Stimulated activated effector memory CD8-positive, alpha-beta T cell treated with anti-CD3 and anti-CD28 coated beads, Interleukin-12 subunit alpha, Interleukin-12 subunit beta, amount 100 ng/mL, for 72 hours (primary cell): ENCODE measurements around the gene GREB1L.

Source experiments
- ATAC-seq: fragments of 150-1000 bp; cut with Tn5 transposase; 2 replicates; pipeline ENCODE4 v1.10.0; 2021
- DNase-seq, 2 donors: peaks; one replicate each; pipeline ENCODE4 v3.0.0; 2021 to 2022; ENCODE audit warnings: low spot score in 2 of 2
- H3K27ac Mint-ChIP-seq: one replicate; pipeline ENCODE4 v1.8.0; 2022; ENCODE audit warnings: mild to moderate bottlenecking, mixed read lengths
- H3K36me3 Mint-ChIP-seq: one replicate; pipeline ENCODE4 v1.8.0; 2022; ENCODE audit warnings: mild to moderate bottlenecking, mixed read lengths
- H3K4me1 Mint-ChIP-seq: one replicate; pipeline ENCODE4 v1.8.0; 2022; ENCODE audit warnings: mixed read lengths
- H3K4me3 Mint-ChIP-seq: one replicate; pipeline ENCODE4 v1.8.0; 2022; ENCODE audit warnings: mild to moderate bottlenecking, mixed read lengths
- H3K9me3 Mint-ChIP-seq: one replicate; pipeline ENCODE4 v1.8.0; 2022; ENCODE audit warnings: mixed read lengths

Gene GREB1L

DNA sequence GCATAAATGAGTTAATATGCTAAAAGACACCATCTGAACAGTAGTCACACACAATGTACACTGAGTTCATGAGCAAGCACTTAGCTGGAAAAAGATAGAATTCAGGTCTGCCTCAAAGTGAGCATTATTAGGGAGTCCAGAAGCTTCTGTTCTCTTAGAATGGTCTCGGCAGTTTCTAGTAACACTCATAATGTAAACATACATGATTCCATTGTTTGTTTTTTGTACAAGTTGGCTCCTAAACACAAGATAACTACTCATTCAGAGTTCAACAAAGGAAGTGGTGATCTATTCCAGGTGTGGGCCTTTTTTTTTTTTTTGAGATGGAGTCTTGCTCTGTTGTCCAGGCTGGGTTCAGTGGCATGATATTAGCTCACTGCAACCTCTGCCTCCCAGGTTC, 292.3 kb downstream of the GREB1L start:
- H3K4me3 Mint-ChIP-seq = no peak overlapping the region
- DNase-seq (no peak), ATAC-seq (no peak)
- H3K9me3 Mint-ChIP-seq = no peaks in the 10 kb centered on the region
- peaks cover 98% of the 10 kb centered on the region for H3K36me3 Mint-ChIP-seq
- no peaks in the 10 kb centered on the region for H3K4me1 Mint-ChIP-seq
- H3K27ac Mint-ChIP-seq = no peak overlapping the region

- no peak for ATAC-seq
- DNase-seq = no peak
- Mint-ChIP-seq H3K4me1 (no peaks in the 10 kb centered on the region), H3K4me3 (no peak overlapping the region), H3K36me3 (peaks cover 86% of the 10 kb centered on the region), H3K27ac (no peak overlapping the region), H3K9me3 (no peaks in the 10 kb centered on the region)
These were observed 296.2 kb downstream of the GREB1L start for GRCh38 chr18:21538230-21538629.

GRCh38 chr18:21546423-21546822, 304.4 kb downstream of the GREB1L start:
- Mint-ChIP-seq H3K27ac (no peak overlapping the region), H3K36me3 (peaks cover 72% of the 10 kb centered on the region), H3K4me3 (no peak overlapping the region)

DNA sequence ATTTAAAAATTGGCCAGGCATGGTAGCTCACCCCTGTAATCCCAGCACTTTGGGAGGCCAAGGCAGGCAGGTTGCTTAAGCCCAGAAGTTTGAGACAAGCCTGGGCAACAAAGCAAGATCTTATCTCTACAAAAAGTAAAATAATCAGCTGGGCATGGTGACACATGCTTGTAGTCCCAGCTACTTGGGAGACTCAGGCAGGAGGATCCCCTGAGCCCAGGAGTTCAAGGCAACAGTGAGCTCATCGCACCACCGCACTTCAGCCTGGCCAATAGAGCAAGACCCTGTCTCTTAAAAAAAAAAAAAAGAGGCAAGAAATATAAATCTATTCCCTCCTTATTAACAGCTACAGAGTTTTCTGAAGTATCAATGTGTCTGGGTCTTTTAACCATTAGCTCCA, 306.6 kb downstream of the GREB1L start:
- H3K27ac Mint-ChIP-seq = no peak overlapping the region
- ATAC-seq = no peak
- no peak for DNase-seq
- H3K9me3 Mint-ChIP-seq = peaks cover 5% of the 10 kb centered on the region
- H3K36me3 Mint-ChIP-seq = peaks cover 83% of the 10 kb centered on the region
- H3K4me3 Mint-ChIP-seq = no peak overlapping the region
- peaks cover 15% of the 10 kb centered on the region for H3K4me1 Mint-ChIP-seq

More at GRCh38 chr18:21546423-21546822, 304.4 kb downstream of the GREB1L start:
- DNase-seq (no peak), ATAC-seq (no peak)
- H3K4me1 Mint-ChIP-seq = peaks cover under 1% of the 10 kb centered on the region
- H3K9me3 Mint-ChIP-seq = no peaks in the 10 kb centered on the region

DNA sequence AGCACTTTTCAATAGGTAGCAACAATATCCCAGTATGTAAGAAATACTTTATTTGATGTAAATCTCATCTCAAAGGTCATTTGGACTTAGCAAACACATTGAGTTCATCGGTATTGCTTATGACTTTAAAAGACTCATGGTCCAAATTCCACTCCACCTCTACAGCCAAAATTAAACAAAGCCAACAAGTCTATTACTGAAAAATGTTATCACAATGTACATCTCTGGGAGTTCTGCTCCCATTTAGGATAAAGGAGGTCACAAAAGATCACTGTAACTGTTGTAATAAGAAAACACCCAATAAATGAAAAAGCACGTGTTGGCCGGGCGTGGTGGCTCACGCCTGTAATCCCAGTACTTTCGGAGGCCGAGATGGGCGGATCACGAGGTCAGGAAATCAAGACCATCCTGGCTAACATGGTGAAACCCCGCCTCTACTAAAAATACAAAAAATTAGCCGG, 308.5 kb downstream of the GREB1L start:
- DNase-seq = no peak
- Mint-ChIP-seq H3K4me1 (peaks cover 19% of the 10 kb centered on the region), H3K27ac (no peak overlapping the region), H3K4me3 (no peak overlapping the region), H3K9me3 (peaks cover 5% of the 10 kb centered on the region), H3K36me3 (peaks cover 81% of the 10 kb centered on the region)
- ATAC-seq = no peak

- ATAC-seq = no peak
- DNase-seq = no peak
- Mint-ChIP-seq H3K27ac (no peak overlapping the region), H3K36me3 (peaks cover 80% of the 10 kb centered on the region), H3K9me3 (peaks cover under 1% of the 10 kb centered on the region), H3K4me3 (no peak overlapping the region), H3K4me1 (peaks cover 8% of the 10 kb centered on the region)
These were observed 315.7 kb downstream of the GREB1L start for GRCh38 chr18:21557607-21558253.

- Mint-ChIP-seq H3K27ac (no peak overlapping the region), H3K4me3 (no peak overlapping the region), H3K9me3 (no peaks in the 10 kb centered on the region), H3K36me3 (peaks cover 80% of the 10 kb centered on the region), H3K4me1 (peaks cover 5% of the 10 kb centered on the region)
- DNase-seq (no peak), ATAC-seq (no peak)
These were observed 317.2 kb downstream of the GREB1L start for GRCh38 chr18:21559195-21559594.

DNA sequence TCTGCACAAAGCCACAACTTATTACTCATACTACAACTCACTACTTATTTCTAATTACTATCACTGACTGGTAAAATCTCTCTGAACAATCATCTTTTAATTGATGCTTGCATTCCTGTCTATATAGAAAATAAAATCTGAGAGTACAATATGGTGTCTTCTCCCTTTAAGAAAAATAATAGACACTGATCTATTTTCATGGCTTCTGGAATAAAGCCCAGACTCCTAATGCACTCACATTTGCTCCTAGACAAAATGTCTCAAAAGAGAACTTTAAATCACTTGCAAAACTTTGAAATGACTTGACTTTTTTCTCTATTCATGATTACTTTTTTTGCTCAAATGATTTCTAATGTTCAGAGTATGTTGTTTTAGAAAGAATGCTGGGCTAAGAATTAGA, 329.7 kb downstream of the GREB1L start:
- DNase-seq = no peak
- Mint-ChIP-seq H3K36me3 (peaks cover 98% of the 10 kb centered on the region), H3K9me3 (no peaks in the 10 kb centered on the region), H3K4me1 (peaks cover 5% of the 10 kb centered on the region), H3K27ac (no peak overlapping the region), H3K4me3 (no peak overlapping the region)
- no peak for ATAC-seq
